HL-60 (cell line): ENCODE measurements around the gene TBC1D14.

Experiments used
- GABPA ChIP-seq: IDR thresholded peaks from 2 replicates; pipeline ENCODE4 v1.6.1; 2012; ENCODE audit warnings: low read depth
- POLR2AphosphoS5 ChIP-seq: IDR thresholded peaks from 2 replicates; pipeline ENCODE4 v1.6.1; 2012; ENCODE audit warnings: low read depth
- SPI1 ChIP-seq: IDR thresholded peaks from 2 replicates; pipeline ENCODE4 v1.6.1; 2012; ENCODE audit warnings: low read depth, mild to moderate bottlenecking, borderline replicate concordance
- TF ChIP-seq, protein P1 (sequence below): IDR thresholded peaks from one replicate; pipeline ENCODE4 v1.5.1; 2011; ENCODE audit warnings: low read length, control low read depth, inconsistent platforms; ENCODE audit not compliant: insufficient read depth
- TF ChIP-seq, protein P2 (sequence below): IDR thresholded peaks from 2 replicates; pipeline ENCODE4 v1.6.1; 2012; ENCODE audit warnings: low read depth; ENCODE audit not compliant: insufficient replicate concordance

DNA sequence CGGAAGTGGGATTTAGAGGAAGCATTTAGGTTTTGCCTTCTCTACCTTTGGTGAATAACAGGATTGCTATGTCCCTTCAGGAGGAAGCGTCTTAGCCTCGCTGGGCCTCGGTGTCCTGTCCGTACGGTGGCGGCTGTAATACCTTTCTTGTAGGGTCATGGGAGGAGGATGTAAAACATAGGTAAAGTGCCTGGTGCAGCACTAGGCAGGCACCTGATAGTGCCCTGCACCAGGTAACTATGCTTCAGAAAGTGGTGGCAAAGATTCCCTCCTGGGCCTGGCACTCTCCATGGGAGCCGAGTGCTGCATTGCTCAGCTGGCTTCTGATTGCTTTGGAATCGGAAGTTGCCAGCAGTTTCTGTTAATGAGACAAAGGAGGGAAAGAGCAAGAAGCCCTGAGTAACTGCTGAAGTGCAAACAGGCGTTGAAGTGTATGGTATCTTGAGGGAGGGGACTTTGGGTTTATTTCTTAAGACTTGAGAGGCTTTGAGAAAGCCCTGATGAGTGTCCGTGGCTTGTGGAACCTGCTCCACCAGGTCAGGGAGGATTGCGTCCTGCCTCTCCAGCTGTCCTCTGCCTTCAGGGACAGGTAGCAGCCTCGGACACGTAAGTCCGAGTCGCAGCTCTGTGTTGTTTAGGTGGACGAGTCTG lies 45.8 kb downstream of the TBC1D14 start:
- TF ChIP-seq POLR2AphosphoS5 (no peak), SPI1 (no peak), GABPA (no peak)
- TF ChIP-seq, protein P1, sequence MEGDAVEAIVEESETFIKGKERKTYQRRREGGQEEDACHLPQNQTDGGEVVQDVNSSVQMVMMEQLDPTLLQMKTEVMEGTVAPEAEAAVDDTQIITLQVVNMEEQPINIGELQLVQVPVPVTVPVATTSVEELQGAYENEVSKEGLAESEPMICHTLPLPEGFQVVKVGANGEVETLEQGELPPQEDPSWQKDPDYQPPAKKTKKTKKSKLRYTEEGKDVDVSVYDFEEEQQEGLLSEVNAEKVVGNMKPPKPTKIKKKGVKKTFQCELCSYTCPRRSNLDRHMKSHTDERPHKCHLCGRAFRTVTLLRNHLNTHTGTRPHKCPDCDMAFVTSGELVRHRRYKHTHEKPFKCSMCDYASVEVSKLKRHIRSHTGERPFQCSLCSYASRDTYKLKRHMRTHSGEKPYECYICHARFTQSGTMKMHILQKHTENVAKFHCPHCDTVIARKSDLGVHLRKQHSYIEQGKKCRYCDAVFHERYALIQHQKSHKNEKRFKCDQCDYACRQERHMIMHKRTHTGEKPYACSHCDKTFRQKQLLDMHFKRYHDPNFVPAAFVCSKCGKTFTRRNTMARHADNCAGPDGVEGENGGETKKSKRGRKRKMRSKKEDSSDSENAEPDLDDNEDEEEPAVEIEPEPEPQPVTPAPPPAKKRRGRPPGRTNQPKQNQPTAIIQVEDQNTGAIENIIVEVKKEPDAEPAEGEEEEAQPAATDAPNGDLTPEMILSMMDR: no peak
- TF ChIP-seq, protein P2, sequence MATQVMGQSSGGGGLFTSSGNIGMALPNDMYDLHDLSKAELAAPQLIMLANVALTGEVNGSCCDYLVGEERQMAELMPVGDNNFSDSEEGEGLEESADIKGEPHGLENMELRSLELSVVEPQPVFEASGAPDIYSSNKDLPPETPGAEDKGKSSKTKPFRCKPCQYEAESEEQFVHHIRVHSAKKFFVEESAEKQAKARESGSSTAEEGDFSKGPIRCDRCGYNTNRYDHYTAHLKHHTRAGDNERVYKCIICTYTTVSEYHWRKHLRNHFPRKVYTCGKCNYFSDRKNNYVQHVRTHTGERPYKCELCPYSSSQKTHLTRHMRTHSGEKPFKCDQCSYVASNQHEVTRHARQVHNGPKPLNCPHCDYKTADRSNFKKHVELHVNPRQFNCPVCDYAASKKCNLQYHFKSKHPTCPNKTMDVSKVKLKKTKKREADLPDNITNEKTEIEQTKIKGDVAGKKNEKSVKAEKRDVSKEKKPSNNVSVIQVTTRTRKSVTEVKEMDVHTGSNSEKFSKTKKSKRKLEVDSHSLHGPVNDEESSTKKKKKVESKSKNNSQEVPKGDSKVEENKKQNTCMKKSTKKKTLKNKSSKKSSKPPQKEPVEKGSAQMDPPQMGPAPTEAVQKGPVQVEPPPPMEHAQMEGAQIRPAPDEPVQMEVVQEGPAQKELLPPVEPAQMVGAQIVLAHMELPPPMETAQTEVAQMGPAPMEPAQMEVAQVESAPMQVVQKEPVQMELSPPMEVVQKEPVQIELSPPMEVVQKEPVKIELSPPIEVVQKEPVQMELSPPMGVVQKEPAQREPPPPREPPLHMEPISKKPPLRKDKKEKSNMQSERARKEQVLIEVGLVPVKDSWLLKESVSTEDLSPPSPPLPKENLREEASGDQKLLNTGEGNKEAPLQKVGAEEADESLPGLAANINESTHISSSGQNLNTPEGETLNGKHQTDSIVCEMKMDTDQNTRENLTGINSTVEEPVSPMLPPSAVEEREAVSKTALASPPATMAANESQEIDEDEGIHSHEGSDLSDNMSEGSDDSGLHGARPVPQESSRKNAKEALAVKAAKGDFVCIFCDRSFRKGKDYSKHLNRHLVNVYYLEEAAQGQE: no peak
